ENCODE data around the gene ATXN2L.

Gene ATXN2L

DNA sequence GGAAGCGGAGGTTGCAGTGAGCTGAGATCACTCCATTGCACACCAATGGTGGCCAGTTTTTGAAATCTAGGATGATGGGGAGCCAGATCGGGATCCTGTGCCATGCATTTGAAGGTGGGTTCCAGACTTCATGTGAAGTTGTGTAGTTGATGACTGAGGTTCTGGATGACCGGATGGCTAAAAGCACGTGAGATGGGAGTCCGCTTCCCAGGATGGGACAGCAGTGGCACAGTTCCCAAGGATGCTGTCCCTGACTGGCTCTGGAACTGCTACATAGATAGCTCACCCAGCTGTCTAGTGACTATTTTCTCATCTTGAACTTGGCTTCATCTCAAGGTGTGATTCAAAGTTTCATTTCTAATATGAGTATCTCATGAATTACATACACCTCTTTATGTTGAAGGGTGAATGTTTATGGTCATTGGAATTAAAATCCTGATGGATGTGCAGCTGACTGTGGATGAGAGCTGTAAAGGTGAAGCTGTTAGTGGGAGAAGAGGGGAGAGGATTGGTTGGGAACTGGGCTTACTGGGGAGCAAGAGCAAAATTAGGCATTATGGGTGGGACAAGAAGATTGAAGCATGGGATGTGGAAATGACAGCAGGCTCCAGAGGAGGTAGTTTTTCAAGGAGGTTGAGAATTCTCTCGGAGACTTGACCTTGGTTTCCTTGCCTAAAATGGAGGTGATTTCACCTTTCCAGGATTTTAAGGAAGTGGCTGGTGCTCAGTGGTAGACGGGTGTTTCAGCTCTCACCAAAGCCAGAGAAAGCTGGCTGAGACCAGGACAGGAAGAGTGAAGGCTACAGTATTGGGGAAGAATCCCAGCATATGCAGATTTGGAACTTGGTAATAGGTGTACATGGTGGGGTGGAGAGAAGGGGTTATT lies 15.1 kb downstream of the ATXN2L start:
- TF ChIP-seq, protein P1, sequence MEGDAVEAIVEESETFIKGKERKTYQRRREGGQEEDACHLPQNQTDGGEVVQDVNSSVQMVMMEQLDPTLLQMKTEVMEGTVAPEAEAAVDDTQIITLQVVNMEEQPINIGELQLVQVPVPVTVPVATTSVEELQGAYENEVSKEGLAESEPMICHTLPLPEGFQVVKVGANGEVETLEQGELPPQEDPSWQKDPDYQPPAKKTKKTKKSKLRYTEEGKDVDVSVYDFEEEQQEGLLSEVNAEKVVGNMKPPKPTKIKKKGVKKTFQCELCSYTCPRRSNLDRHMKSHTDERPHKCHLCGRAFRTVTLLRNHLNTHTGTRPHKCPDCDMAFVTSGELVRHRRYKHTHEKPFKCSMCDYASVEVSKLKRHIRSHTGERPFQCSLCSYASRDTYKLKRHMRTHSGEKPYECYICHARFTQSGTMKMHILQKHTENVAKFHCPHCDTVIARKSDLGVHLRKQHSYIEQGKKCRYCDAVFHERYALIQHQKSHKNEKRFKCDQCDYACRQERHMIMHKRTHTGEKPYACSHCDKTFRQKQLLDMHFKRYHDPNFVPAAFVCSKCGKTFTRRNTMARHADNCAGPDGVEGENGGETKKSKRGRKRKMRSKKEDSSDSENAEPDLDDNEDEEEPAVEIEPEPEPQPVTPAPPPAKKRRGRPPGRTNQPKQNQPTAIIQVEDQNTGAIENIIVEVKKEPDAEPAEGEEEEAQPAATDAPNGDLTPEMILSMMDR (IDR thresholded peaks at IDR 0.05; ENCODE audit: low read depth, low read length) = no peak
- Histone ChIP-seq H3K27me3 (no peaks in the 10 kb centered on the region), H3K36me3 (peaks cover 58% of the 10 kb centered on the region), H3K4me1 (no peaks in the 10 kb centered on the region), H3K9me3 (no peaks in the 10 kb centered on the region), H3K4me3 (ENCODE audit: low read depth, low read length) (no peak overlapping the region)
- DNase-seq = no peak

DNA sequence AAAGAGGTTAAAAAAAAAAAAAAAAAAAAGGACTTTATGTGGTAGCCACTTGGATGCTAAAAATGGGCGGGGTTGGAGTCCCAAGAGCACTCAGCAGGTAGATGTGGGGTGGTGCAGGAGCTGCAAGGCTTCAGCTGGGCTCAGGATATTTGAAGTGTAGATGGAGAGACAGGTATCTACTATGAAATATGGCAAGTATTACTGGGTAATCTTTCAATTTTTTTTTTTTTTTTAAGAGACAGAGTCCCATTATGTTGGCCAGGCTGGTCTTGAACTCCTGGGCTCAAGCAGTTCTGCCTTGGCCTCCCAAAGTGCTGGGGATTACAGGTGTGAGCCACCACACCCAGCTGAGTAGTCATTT lies 15.7 kb downstream of the ATXN2L start:
- H3K4me3 ChIP-seq (ENCODE audit: low read depth, low read length) = no peak overlapping the region
- no peaks in the 10 kb centered on the region for H3K27me3 ChIP-seq
- H3K4me1 ChIP-seq = no peaks in the 10 kb centered on the region
- H3K9me3 ChIP-seq = no peaks in the 10 kb centered on the region
- H3K36me3 ChIP-seq = peaks cover 58% of the 10 kb centered on the region
- DNase-seq = no peak
- TF ChIP-seq, protein P1 (IDR thresholded peaks at IDR 0.05; ENCODE audit: low read depth, low read length) = no peak

DNA sequence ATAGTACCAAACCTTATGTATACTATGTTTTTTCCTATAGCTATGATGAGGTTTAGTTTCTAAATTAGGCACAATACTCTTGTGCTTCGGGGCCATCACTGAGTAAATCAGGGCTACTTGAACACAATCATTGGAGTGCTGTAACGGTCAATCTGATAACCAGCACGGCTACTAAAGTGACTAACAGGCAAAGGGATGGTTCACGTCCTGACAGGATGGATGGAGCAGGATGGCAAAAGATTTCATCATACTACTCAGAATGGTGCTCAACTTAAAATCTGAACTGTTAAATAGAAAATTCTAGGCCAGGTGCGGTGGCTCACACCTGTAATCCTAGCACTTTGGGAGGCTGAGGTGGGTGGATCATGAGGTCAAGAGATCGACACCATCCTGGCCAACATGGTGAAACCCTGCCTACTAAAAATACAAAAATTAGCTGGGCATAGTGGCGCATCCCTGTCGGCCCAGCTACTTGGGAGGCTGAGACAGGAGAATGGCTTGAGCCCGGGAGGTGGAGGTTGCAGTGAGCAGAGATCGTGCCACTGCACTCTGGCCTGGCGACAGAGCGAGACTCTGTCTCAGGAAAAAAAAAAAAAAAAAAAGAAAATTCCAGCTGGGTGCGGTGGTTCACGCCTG lies 16.3 kb downstream of the ATXN2L start:
- H3K4me1 ChIP-seq = no peaks in the 10 kb centered on the region
- H3K27me3 ChIP-seq = no peaks in the 10 kb centered on the region
- no peak overlapping the region for H3K4me3 ChIP-seq (ENCODE audit: low read depth, low read length)
- H3K9me3 ChIP-seq = no peaks in the 10 kb centered on the region
- H3K36me3 ChIP-seq = peaks cover 58% of the 10 kb centered on the region
- TF ChIP-seq, protein P1 (IDR thresholded peaks at IDR 0.05; ENCODE audit: low read depth, low read length) = no peak
- no peak for DNase-seq

DNA sequence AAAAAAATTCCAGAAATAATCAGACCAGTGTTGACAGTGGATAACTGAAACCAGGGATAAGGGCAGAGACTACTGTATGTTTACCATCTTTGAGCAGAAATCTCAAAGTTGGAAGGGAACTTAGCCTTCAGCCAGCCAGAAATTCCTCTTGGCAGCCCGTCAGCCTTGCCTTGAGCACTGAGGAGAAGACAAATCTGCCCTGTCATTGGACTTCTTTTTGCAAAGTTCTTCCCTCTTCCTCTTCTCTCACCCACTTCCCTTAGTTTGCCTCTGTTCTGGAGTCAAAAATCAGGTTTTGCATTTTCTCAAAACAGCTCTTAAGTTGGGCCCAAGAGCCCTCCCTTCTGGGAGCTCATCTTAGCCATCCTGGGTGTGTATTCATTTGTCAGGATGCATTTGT lies 17.1 kb downstream of the ATXN2L start:
- Histone ChIP-seq H3K36me3 (peaks cover 58% of the 10 kb centered on the region), H3K4me3 (ENCODE audit: low read depth, low read length) (no peak overlapping the region), H3K4me1 (no peaks in the 10 kb centered on the region), H3K27me3 (no peaks in the 10 kb centered on the region), H3K9me3 (no peaks in the 10 kb centered on the region)
- TF ChIP-seq, protein P1 (IDR thresholded peaks at IDR 0.05; ENCODE audit: low read depth, low read length) = no peak
- DNase-seq = no peak

DNA sequence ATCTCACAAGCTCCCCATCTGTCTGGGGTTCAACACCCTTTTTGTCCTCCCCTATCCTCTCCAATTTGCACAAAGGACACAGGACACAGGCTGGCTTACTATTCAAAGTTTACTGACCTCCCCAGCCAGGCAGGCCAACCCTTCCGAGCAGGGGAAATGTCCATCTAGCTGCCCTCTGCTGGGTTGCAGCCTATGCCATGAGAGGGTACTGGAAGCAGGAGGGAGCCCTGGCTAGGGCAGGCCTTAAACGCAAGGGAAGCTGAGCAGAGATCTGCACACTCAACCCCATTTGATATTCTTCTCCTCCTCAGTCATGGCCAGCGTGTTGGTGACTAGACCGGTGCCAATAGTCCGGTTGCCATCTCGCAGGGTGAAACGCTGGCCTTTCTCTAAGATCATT lies 19.9 kb downstream of the ATXN2L start:
- Histone ChIP-seq H3K27me3 (no peaks in the 10 kb centered on the region), H3K4me3 (ENCODE audit: low read depth, low read length) (no peak overlapping the region), H3K4me1 (no peaks in the 10 kb centered on the region), H3K9me3 (no peaks in the 10 kb centered on the region), H3K36me3 (peaks cover 37% of the 10 kb centered on the region)
- DNase-seq = no peak
- TF ChIP-seq, protein P1 (IDR thresholded peaks at IDR 0.05; ENCODE audit: low read depth, low read length) = no peak

DNA sequence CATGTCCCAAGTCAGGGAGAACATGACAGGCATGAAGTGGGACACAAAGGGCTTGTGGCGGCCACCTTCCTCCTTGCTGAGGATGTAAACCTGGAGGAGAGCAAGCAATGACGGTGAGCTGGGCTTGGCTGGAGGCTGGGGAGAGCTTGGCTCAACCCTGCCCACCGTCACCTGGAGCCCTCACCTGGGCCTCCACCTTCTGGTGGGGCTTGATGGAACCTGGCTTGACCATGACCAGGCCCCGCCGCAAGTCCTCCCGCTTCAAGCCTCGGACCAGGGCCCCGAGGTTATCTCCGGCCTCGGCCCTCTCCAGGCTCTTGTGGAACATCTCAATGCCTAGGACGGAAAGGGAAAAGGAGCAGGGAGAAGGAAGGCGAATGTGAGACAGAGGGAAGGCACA lies 21.0 kb downstream of the ATXN2L start:
- TF ChIP-seq, protein P1 (IDR thresholded peaks at IDR 0.05; ENCODE audit: low read depth, low read length) = no peak
- peaks cover 34% of the 10 kb centered on the region for H3K36me3 ChIP-seq
- H3K9me3 ChIP-seq = no peaks in the 10 kb centered on the region
- no peak for DNase-seq
- H3K27me3 ChIP-seq = no peaks in the 10 kb centered on the region
- H3K4me3 ChIP-seq (ENCODE audit: low read depth, low read length) = no peak overlapping the region
- no peaks in the 10 kb centered on the region for H3K4me1 ChIP-seq
